Hepatocyte (in vitro differentiated cells): Measurements from ENCODE around the gene PARP3. TPM values are rescaled to one million over a fixed set of nuclear protein-coding genes. Genes with fewer than 3 reads are reported as not detected.
"Not testable (repeated sequence)": the region's sequence is repeated elsewhere in the genome, so short reads cannot be mapped to it uniquely, and the experiment has no call there.

Source experiments
- DNase-seq: peaks from one replicate; pipeline ENCODE4 v3.0.0-alpha.2; 2016; ENCODE audit warnings: low spot score
- H2AFZ ChIP-seq: fragments of 200-600 bp; sonication (generic); 2 replicates; pipeline ENCODE4 v1.6.0; 2016; ENCODE audit warnings: antibody characterized with exemption, mild to moderate bottlenecking
- H3K27ac ChIP-seq: fragments of 200-600 bp; sonication (generic); 2 replicates; pipeline ENCODE4 v1.5.1; 2016; ENCODE audit warnings: mild to moderate bottlenecking
- H3K27me3 ChIP-seq: fragments of 200-600 bp; sonication (generic); 2 replicates; pipeline ENCODE4 v1.6.1; 2016
- H3K36me3 ChIP-seq: fragments of 200-600 bp; sonication (generic); replicated peaks from 2 replicates; pipeline ENCODE4 v1.5.1; 2016; ENCODE audit warnings: low read depth; ENCODE audit not compliant: insufficient read depth
- H3K4me1 ChIP-seq: fragments of 200-600 bp; sonication (generic); 2 replicates; pipeline ENCODE4 v1.5.1; 2016; ENCODE audit warnings: mild to moderate bottlenecking, moderate library complexity; ENCODE audit not compliant: insufficient read depth
- H3K4me2 ChIP-seq: fragments of 200-600 bp; sonication (generic); 2 replicates; pipeline ENCODE4 v1.6.0; 2016
- H3K4me3 ChIP-seq: fragments of 200-600 bp; sonication (generic); 2 replicates; pipeline ENCODE4 v1.5.1; 2016; ENCODE audit warnings: mild to moderate bottlenecking
- H3K79me2 ChIP-seq: fragments of 200-600 bp; sonication (generic); 2 replicates; pipeline ENCODE4 v1.6.0; 2017; ENCODE audit warnings: mild to moderate bottlenecking
- H3K9me2 ChIP-seq: fragments of 200-600 bp; sonication (generic); replicated peaks from 2 replicates; pipeline ENCODE4 v1.6.0; 2017; ENCODE audit warnings: mild to moderate bottlenecking; ENCODE audit not compliant: insufficient read depth
- H3K9me3 ChIP-seq: fragments of 200-600 bp; sonication (generic); 2 replicates; pipeline ENCODE4 v1.5.1; 2016; ENCODE audit warnings: low read depth, mild to moderate bottlenecking
- H4K20me1 ChIP-seq: fragments of 200-600 bp; sonication (generic); 2 replicates; pipeline ENCODE4 v1.6.0; 2016; ENCODE audit warnings: mild to moderate bottlenecking; ENCODE audit not compliant: insufficient read depth, poor library complexity, severe bottlenecking
- CTCF ChIP-seq: fragments of 200-600 bp; sonication (generic); IDR thresholded peaks from 2 replicates; pipeline ENCODE4 v1.5.1; 2016; ENCODE audit warnings: antibody characterized with exemption, mild to moderate bottlenecking; ENCODE audit not compliant: poor library complexity
- EZH2 ChIP-seq: fragments of 200-600 bp; sonication (generic); IDR thresholded peaks from 2 replicates; pipeline ENCODE4 v1.6.1; 2016; ENCODE audit warnings: antibody characterized with exemption, mild to moderate bottlenecking, borderline replicate concordance
- EZH2phosphoT487 ChIP-seq: fragments of 200-600 bp; sonication (generic); IDR thresholded peaks from one replicate; pipeline ENCODE4 v1.6.1; 2018; ENCODE audit warnings: antibody characterized with exemption, mild to moderate bottlenecking, low read depth, moderate library complexity; ENCODE audit not compliant: unreplicated experiment, severe bottlenecking
- WGBS: methylation state at CpG from one replicate; pipeline ENCODE4 v1.1.6; 2016; ENCODE audit warnings: low lambda C conversion rate; ENCODE audit errors: missing lambda C conversion rate; 5-methylcytosine and 5-hydroxymethylcytosine counted together
- polyA plus RNA-seq: library from polyadenylated mRNA; unstranded; fragments of >200 nt; fragmentation: Nextera tagmentation; extraction: Ambion mirVana; gene quantifications from 2 replicates; pipeline ENCODE4 v1.2.1, GENCODE V29; 2016
- total RNA-seq: library from RNA; depleted of rRNA; stranded (reverse); fragments of >200 nt; gene quantifications from 2 replicates; pipeline ENCODE4 v1.2.3, GENCODE V29; 2014

Gene PARP3
- total and polyA plus RNA-seq, 2 experiments from 2014 or later: 9.3 to 10.3 TPM

- Histone ChIP-seq H3K9me2 (no peaks in the 10 kb centered on the region), H4K20me1 (no peaks in the 10 kb centered on the region), H3K36me3 (no peaks in the 10 kb centered on the region), H3K27me3 (no peaks in the 10 kb centered on the region), H3K27ac (peak overlapping the region; percentile 97), H3K4me1 (peaks cover 30% of the 10 kb centered on the region), H3K4me3 (no peak overlapping the region), H3K9me3 (no peaks in the 10 kb centered on the region), H3K79me2 (peaks cover 12% of the 10 kb centered on the region), H2AFZ (no peak overlapping the region), H3K4me2 (peak overlapping the region; percentile 78)
- TF ChIP-seq CTCF (no peak), EZH2 (no peak), EZH2phosphoT487 (no peak)
- peak; percentile 58 for DNase-seq
- WGBS: 79% methylated on average over 12 of the region's 12 CpGs
Measured at GRCh38 chr3:51986010-51986947, 44.1 kb downstream of the PARP3 start.

DNA sequence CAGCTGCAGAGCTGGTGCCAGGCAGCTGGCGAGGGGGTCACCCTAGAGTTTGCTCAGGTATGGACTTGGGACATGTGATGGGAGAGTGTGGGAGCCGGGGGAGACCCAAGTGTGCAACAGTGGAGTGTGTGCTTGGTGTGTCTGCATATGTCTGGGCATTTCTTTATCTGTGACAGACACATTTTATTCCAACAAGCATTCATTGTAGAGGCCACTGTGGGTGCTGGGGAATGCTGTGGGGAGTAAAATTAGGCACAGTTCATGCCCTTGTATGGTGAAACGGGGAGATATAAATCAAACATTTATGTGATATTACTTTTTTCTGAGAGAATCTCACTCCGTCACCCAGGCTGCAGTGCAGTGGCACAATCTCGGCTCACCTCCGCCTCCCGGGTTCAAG is 45.4 kb downstream of the PARP3 start:
- Histone ChIP-seq H2AFZ (no peak overlapping the region), H4K20me1 (no peaks in the 10 kb centered on the region), H3K4me1 (peaks cover 17% of the 10 kb centered on the region), H3K9me3 (no peaks in the 10 kb centered on the region), H3K4me2 (no peak overlapping the region), H3K79me2 (peaks cover 11% of the 10 kb centered on the region), H3K4me3 (no peak overlapping the region), H3K27ac (no peak overlapping the region), H3K9me2 (no peaks in the 10 kb centered on the region), H3K36me3 (no peaks in the 10 kb centered on the region), H3K27me3 (no peaks in the 10 kb centered on the region)
- TF ChIP-seq EZH2 (no peak), CTCF (no peak), EZH2phosphoT487 (no peak)
- 96% methylated on average over 7 of the region's 7 CpGs for WGBS
- no peak for DNase-seq

DNA sequence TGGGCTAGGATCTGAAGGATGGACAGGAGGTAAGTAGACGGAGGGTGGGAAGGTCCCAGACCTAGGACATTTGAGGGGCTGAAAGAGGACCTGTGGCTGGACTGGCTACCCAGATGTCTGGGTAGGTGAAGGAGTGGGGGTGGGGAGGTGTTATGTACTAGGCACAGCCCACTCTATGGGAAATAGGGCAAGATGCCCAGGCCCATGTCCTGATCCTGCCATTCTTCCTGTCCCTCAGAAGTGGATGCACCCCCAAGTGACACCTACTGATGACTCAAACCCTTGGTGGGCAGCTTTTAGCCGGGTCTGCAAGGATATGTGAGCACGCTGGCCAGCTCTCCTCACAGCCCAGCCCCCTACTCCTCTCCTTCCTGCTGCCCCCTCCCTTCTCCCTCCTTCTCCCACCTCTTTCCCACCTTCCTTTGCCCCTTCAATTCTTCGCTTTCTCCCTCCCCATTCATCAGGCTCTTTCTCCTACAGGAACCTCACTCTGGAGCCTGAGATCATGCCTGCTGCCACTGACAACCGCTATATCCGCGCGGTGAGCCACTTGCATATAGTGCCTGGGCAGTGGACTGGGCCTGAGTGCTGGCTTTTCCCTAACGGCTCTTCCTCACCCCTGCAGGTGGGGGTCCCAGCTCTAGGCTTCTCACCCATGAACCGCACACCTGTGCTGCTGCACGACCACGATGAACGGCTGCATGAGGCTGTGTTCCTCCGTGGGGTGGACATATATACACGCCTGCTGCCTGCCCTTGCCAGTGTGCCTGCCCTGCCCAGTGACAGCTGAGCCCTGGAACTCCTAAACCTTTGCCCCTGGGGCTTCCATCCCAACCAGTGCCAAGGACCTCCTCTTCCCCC is 46.4 kb downstream of the PARP3 start:
- peaks cover 14% of the 10 kb centered on the region for H3K4me1 ChIP-seq
- no peak for TF ChIP-seq CTCF
- no peak for TF ChIP-seq EZH2phosphoT487
- no peak for TF ChIP-seq EZH2
- H4K20me1 ChIP-seq: no peaks in the 10 kb centered on the region
- H3K9me2 ChIP-seq: no peaks in the 10 kb centered on the region
- H3K36me3 ChIP-seq: no peaks in the 10 kb centered on the region
- WGBS: 85% methylated on average over 15 of the region's 15 CpGs
- H3K27ac ChIP-seq: no peak overlapping the region
- no peaks in the 10 kb centered on the region for H3K9me3 ChIP-seq
- no peak overlapping the region for H2AFZ ChIP-seq
- H3K79me2 ChIP-seq: peaks cover 13% of the 10 kb centered on the region
- no peak overlapping the region for H3K4me3 ChIP-seq
- no peak overlapping the region for H3K4me2 ChIP-seq
- no peaks in the 10 kb centered on the region for H3K27me3 ChIP-seq
- no peak for DNase-seq

DNA sequence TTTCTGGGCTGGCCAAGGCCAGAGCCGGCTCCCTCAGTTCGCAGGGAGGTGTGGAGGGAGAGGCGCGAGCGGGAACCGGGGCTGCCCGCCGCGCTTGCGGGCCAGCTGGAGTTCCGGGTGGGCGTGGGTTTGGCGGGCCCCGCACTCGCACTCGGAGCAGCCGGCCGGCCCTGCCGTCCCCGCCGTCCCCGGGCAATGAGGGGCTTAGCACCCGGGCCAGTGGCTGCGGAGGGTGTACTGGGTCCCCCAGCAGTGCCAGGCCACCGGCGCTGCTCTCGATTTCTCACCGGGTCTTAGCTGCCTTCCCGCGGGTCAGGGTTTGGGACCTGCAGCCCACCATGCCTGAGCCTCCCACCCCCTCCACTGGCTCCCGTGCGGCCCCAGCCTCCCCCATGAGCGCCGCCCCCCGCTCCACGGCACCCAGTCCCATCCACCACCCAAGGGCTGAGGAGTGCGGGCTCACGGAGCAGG is 48.4 kb downstream of the PARP3 start:
- DNase-seq, H3K9me2 ChIP-seq, H3K27me3 ChIP-seq, H4K20me1 ChIP-seq, H3K4me2 ChIP-seq, H3K36me3 ChIP-seq, H2AFZ ChIP-seq, H3K9me3 ChIP-seq, H3K27ac ChIP-seq, H3K4me3 ChIP-seq: not testable (repeated sequence)
- H3K4me1 ChIP-seq: peaks cover 14% of the 10 kb centered on the region
- peaks cover 20% of the 10 kb centered on the region for H3K79me2 ChIP-seq
- WGBS: 97% methylated on average over 30 of the region's 38 CpGs
